Activated T-cell treated with anti-CD3 and anti-CD28 coated beads, Interleukin-2, amount 50 U/mL, for 72 hours (primary cell): ENCODE data around the gene GJA8. TPM values are rescaled to one million over a fixed set of nuclear protein-coding genes. Genes with fewer than 3 reads are reported as not detected.
"Not testable (repeated sequence)": the region's sequence is repeated elsewhere in the genome, so short reads cannot be mapped to it uniquely, and the experiment has no call there.

ENCODE experiments used
- ATAC-seq, 2 donors: fragments of 150-1000 bp; cut with Tn5 transposase; replicated peaks in 1 of 2; 2 replicates each; pipeline ENCODE4 v1.10.0; 2021; ENCODE audit warnings: moderate library complexity in 2 of 2, mild to moderate bottlenecking in 1 of 2
- DNase-seq, 2 donors: peaks; one replicate each; pipeline ENCODE4 v3.0.0; 2021 to 2022; ENCODE audit warnings: mixed read lengths in 1 of 2
- H3K27ac Mint-ChIP-seq: one replicate; pipeline ENCODE4 v1.8.0; 2022; ENCODE audit warnings: mild to moderate bottlenecking, moderate library complexity, mixed read lengths
- H3K27me3 Mint-ChIP-seq: one replicate; pipeline ENCODE4 v1.8.0; 2022; ENCODE audit warnings: low read depth, mixed read lengths
- H3K36me3 Mint-ChIP-seq, 2 donors: one replicate each; pipeline ENCODE4 v1.8.0; 2022; ENCODE audit warnings: mixed read lengths in 2 of 2, mild to moderate bottlenecking in 1 of 2; ENCODE audit not compliant: insufficient read depth in 2 of 2
- H3K4me1 Mint-ChIP-seq: one replicate; pipeline ENCODE4 v1.8.0; 2022; ENCODE audit warnings: low read depth, mixed read lengths
- H3K4me3 Mint-ChIP-seq, 2 donors: one replicate each; pipeline ENCODE4 v1.8.0; 2022; ENCODE audit warnings: mild to moderate bottlenecking in 2 of 2, mixed read lengths in 2 of 2, moderate library complexity in 2 of 2
- H3K9me3 Mint-ChIP-seq, 2 donors: one replicate each; pipeline ENCODE4 v1.8.0; 2022; ENCODE audit warnings: mixed read lengths in 2 of 2
- total RNA-seq, 2 donors: library from RNA; stranded (reverse); gene quantifications; one replicate each; pipeline ENCODE4 v1.2.3, GENCODE V29; 2022

GJA8 gene
- total RNA-seq, 2 donors from 2014 or later: not detected

GRCh38 chr1:147897029-147897752 lies 5.4 kb upstream of the GJA8 start:
- ATAC-seq (no peak), DNase-seq (no peak)
- no peak overlapping the region for H3K27ac Mint-ChIP-seq
- H3K9me3 Mint-ChIP-seq: no peaks in the 10 kb centered on the region
- no peaks in the 10 kb centered on the region for H3K4me1 Mint-ChIP-seq
- no peak overlapping the region for H3K4me3 Mint-ChIP-seq
- H3K27me3 Mint-ChIP-seq: no peaks in the 10 kb centered on the region
- H3K36me3 Mint-ChIP-seq: no peaks in the 10 kb centered on the region

- H3K9me3 Mint-ChIP-seq: no peaks in the 10 kb centered on the region
Observed at GRCh38 chr1:147897789-147898188, 4.8 kb upstream of the GJA8 start.

GRCh38 chr1:147904726-147905125 lies 2.1 kb downstream of the GJA8 start:
- no peaks in the 10 kb centered on the region for H3K36me3 Mint-ChIP-seq
- no peaks in the 10 kb centered on the region for H3K9me3 Mint-ChIP-seq
- H3K4me3 Mint-ChIP-seq: peak overlapping the region in 1 of 2 donors; percentile 62
- peaks cover 9% of the 10 kb centered on the region for H3K4me1 Mint-ChIP-seq
- no peak for DNase-seq
- no peaks in the 10 kb centered on the region for H3K27me3 Mint-ChIP-seq
- peak; percentile 34 to 50 for ATAC-seq
- H3K27ac Mint-ChIP-seq: peak overlapping the region; percentile 15

More at GRCh38 chr1:147897789-147898188, 4.8 kb upstream of the GJA8 start:
- Mint-ChIP-seq H3K4me3 (no peak overlapping the region), H3K4me1 (no peaks in the 10 kb centered on the region), H3K36me3 (no peaks in the 10 kb centered on the region), H3K27me3 (no peaks in the 10 kb centered on the region), H3K27ac (no peak overlapping the region)
- no peak for ATAC-seq
- no peak for DNase-seq

- Mint-ChIP-seq H3K4me1 (peaks cover 9% of the 10 kb centered on the region), H3K36me3 (no peaks in the 10 kb centered on the region), H3K27me3 (no peaks in the 10 kb centered on the region), H3K4me3 (no peak overlapping the region), H3K9me3 (no peaks in the 10 kb centered on the region), H3K27ac (no peak overlapping the region)
- ATAC-seq: no peak
- no peak for DNase-seq
Observed at GRCh38 chr1:147907786-147908509, 5.4 kb downstream of the GJA8 start.

- H3K27ac Mint-ChIP-seq: no peak overlapping the region
- ATAC-seq: no peak
- no peak for DNase-seq
- peaks cover 0 to 2% of the 10 kb centered on the region in 2 donors for H3K36me3 Mint-ChIP-seq
- no peaks in the 10 kb centered on the region for H3K9me3 Mint-ChIP-seq
- H3K27me3 Mint-ChIP-seq: peaks cover 19% of the 10 kb centered on the region
- no peaks in the 10 kb centered on the region for H3K4me1 Mint-ChIP-seq
- H3K4me3 Mint-ChIP-seq: no peak overlapping the region
Observed at GRCh38 chr1:147912553-147912952, 10.0 kb downstream of the GJA8 start.

GRCh38 chr1:147913362-147913942 lies 10.9 kb downstream of the GJA8 start:
- DNase-seq (no peak), ATAC-seq (no peak)
- H3K27ac Mint-ChIP-seq: no peak overlapping the region
- peaks cover 0 to 2% of the 10 kb centered on the region in 2 donors for H3K36me3 Mint-ChIP-seq
- no peaks in the 10 kb centered on the region for H3K4me1 Mint-ChIP-seq
- H3K9me3 Mint-ChIP-seq: no peaks in the 10 kb centered on the region
- H3K4me3 Mint-ChIP-seq: no peak overlapping the region
- H3K27me3 Mint-ChIP-seq: peaks cover 20% of the 10 kb centered on the region

- Mint-ChIP-seq H3K36me3 (peaks cover 0 to 2% of the 10 kb centered on the region in 2 donors), H3K4me1 (peaks cover 5% of the 10 kb centered on the region), H3K9me3 (no peaks in the 10 kb centered on the region), H3K4me3 (no peak overlapping the region), H3K27me3 (peaks cover 20% of the 10 kb centered on the region), H3K27ac (no peak overlapping the region)
- ATAC-seq: no peak
- no peak for DNase-seq
Observed at GRCh38 chr1:147919896-147920295, 17.3 kb downstream of the GJA8 start.

GRCh38 chr1:147924813-147925212 lies 22.2 kb downstream of the GJA8 start:
- no peaks in the 10 kb centered on the region for H3K9me3 Mint-ChIP-seq
- H3K4me3 Mint-ChIP-seq: no peak overlapping the region
- H3K27me3 Mint-ChIP-seq: no peaks in the 10 kb centered on the region
- H3K4me1 Mint-ChIP-seq: peaks cover 14% of the 10 kb centered on the region
- no peak overlapping the region for H3K27ac Mint-ChIP-seq
- no peaks in the 10 kb centered on the region for H3K36me3 Mint-ChIP-seq
- DNase-seq (no peak), ATAC-seq (no peak)

GRCh38 chr1:147927215-147927614 lies 24.6 kb downstream of the GJA8 start:
- not testable (repeated sequence) for DNase-seq

GRCh38 chr1:147927689-147928088 lies 25.1 kb downstream of the GJA8 start:
- peaks cover 41% of the 10 kb centered on the region for H3K4me1 Mint-ChIP-seq
- not testable (repeated sequence) for H3K36me3 Mint-ChIP-seq, ATAC-seq, H3K4me3 Mint-ChIP-seq, H3K9me3 Mint-ChIP-seq, DNase-seq, H3K27me3 Mint-ChIP-seq, H3K27ac Mint-ChIP-seq

More at GRCh38 chr1:147927215-147927614, 24.6 kb downstream of the GJA8 start:
- peaks cover 36% of the 10 kb centered on the region for H3K4me1 Mint-ChIP-seq
- not testable (repeated sequence) for H3K9me3 Mint-ChIP-seq, H3K27me3 Mint-ChIP-seq, H3K27ac Mint-ChIP-seq, H3K4me3 Mint-ChIP-seq, H3K36me3 Mint-ChIP-seq
- peak in 1 of 2 donors; percentile 16 for ATAC-seq

- not testable (repeated sequence) for H3K27me3 Mint-ChIP-seq, H3K27ac Mint-ChIP-seq, H3K9me3 Mint-ChIP-seq, H3K36me3 Mint-ChIP-seq
- DNase-seq (peak; percentile 95 to 96), ATAC-seq (peak; percentile 96 to 98)
- H3K4me1 Mint-ChIP-seq: peaks cover 43% of the 10 kb centered on the region
- H3K4me3 Mint-ChIP-seq: peak within 1 kb of the TSS; percentile 81 to 86
Observed at GRCh38 chr1:147928236-147929132, 25.9 kb downstream of the GJA8 start, which contains the start of gene GPR89B. Gene GPR89B, plus strand, starts transcription at chr1:147928420. Its CDS starts 117 bp downstream, at chr1:147928537.

- not testable (repeated sequence) for H3K27me3 Mint-ChIP-seq, H3K36me3 Mint-ChIP-seq, H3K9me3 Mint-ChIP-seq, ATAC-seq, DNase-seq
- Mint-ChIP-seq H3K4me1 (peaks cover 38% of the 10 kb centered on the region), H3K27ac (peak overlapping the region; percentile 0), H3K4me3 (peak overlapping the region; percentile 5 to 83)
Observed at GRCh38 chr1:147931137-147931536, 28.5 kb downstream of the GJA8 start.
